ENCODE measurements around the gene STX8. TPM values are rescaled to one million over a fixed set of nuclear protein-coding genes. Genes with fewer than 3 reads are reported as not detected.

Gene STX8
- total and polyA plus RNA-seq, 8 donors: 51.9 to 63.4 (median 56.5) TPM

- DNase-seq (no peak), ATAC-seq (no peak)
- intact Hi-C loops (cut with DNase I): no loop called here
- H3K4me1 ChIP-seq: no peaks in the 10 kb centered on the region
- H3K4me3 ChIP-seq: no peak overlapping the region
- H3K36me3 ChIP-seq: peaks cover 0 to 4% of the 10 kb centered on the region in 2 donors
- H3K9me3 ChIP-seq: no peaks in the 10 kb centered on the region
- no peak overlapping the region for H3K27ac ChIP-seq
- TF ChIP-seq CTCF (IDR thresholded peaks at IDR 0.05): no peak
- no peaks in the 10 kb centered on the region for H3K27me3 ChIP-seq
Measured at GRCh38 chr17:9472541-9472940, 103.1 kb downstream of the STX8 start.

GRCh38 chr17:9472094-9472493, 103.5 kb downstream of the STX8 start:
- no peaks in the 10 kb centered on the region for H3K9me3 ChIP-seq
- H3K4me1 ChIP-seq: no peaks in the 10 kb centered on the region
- H3K36me3 ChIP-seq: peaks cover 0 to 4% of the 10 kb centered on the region in 2 donors
- H3K4me3 ChIP-seq: no peak overlapping the region
- TF ChIP-seq CTCF (IDR thresholded peaks at IDR 0.05): no peak
- H3K27me3 ChIP-seq: no peaks in the 10 kb centered on the region
- no peak for ATAC-seq
- intact Hi-C loops (cut with DNase I): no loop called here
- H3K27ac ChIP-seq: no peak overlapping the region
- no peak for DNase-seq

GRCh38 chr17:9470171-9470570, 105.4 kb downstream of the STX8 start:
- intact Hi-C loops (cut with DNase I): no loop called here
- Histone ChIP-seq H3K4me3 (no peak overlapping the region), H3K9me3 (no peaks in the 10 kb centered on the region), H3K4me1 (no peaks in the 10 kb centered on the region), H3K27ac (no peak overlapping the region), H3K36me3 (peaks cover 0 to 4% of the 10 kb centered on the region in 2 donors), H3K27me3 (no peaks in the 10 kb centered on the region)
- ATAC-seq (no peak), DNase-seq (no peak)
- TF ChIP-seq CTCF (IDR thresholded peaks at IDR 0.05): no peak

GRCh38 chr17:9468937-9469336, 106.7 kb downstream of the STX8 start:
- Histone ChIP-seq H3K27ac (no peak overlapping the region), H3K27me3 (no peaks in the 10 kb centered on the region), H3K36me3 (peaks cover 0 to 4% of the 10 kb centered on the region in 2 donors), H3K4me3 (no peak overlapping the region), H3K9me3 (no peaks in the 10 kb centered on the region), H3K4me1 (no peaks in the 10 kb centered on the region)
- no peak for TF ChIP-seq CTCF (IDR thresholded peaks at IDR 0.05)
- DNase-seq (no peak), ATAC-seq (no peak)
- intact Hi-C loops (cut with DNase I): no loop called here

- Histone ChIP-seq H3K27ac (no peak overlapping the region), H3K9me3 (no peaks in the 10 kb centered on the region), H3K27me3 (no peaks in the 10 kb centered on the region), H3K4me1 (no peaks in the 10 kb centered on the region), H3K4me3 (no peak overlapping the region), H3K36me3 (peaks cover 0 to 4% of the 10 kb centered on the region in 2 donors)
- no peak for TF ChIP-seq CTCF (IDR thresholded peaks at IDR 0.05)
- DNase-seq (no peak), ATAC-seq (no peak)
- intact Hi-C loops (cut with DNase I): no loop called here
Measured at GRCh38 chr17:9468532-9468931, 107.1 kb downstream of the STX8 start.

Measured in left lung (tissue), 10 donors.